Panc1 (cell line): ENCODE results near the gene EHBP1.

Experiments
- POLR2AphosphoS5 ChIP-seq: IDR thresholded peaks from 2 replicates; pipeline ENCODE4 v1.6.1; 2012; ENCODE audit warnings: mild to moderate bottlenecking, low read depth, low read length, moderate library complexity
- SIN3A ChIP-seq: IDR thresholded peaks from 2 replicates; pipeline ENCODE4 v1.6.1; 2012; ENCODE audit warnings: low read depth, mild to moderate bottlenecking, low read length, moderate library complexity, borderline replicate concordance; ENCODE audit not compliant: insufficient read depth
- TF ChIP-seq, protein P1 (sequence below): fragments of 450-650 bp; IDR thresholded peaks from 2 replicates; pipeline ENCODE4 v1.5.1; 2017; ENCODE audit warnings: mild to moderate bottlenecking
- TF ChIP-seq, protein P2 (sequence below), 2 experiments: IDR thresholded peaks; 2 replicates each; pipeline ENCODE4 v1.6.1; 2011 to 2012; ENCODE audit warnings: low read depth in 2 of 2, control low read depth in 1 of 2, low read length in 1 of 2, mild to moderate bottlenecking in 1 of 2, moderate library complexity in 1 of 2; ENCODE audit not compliant: insufficient read depth in 1 of 2

DNA sequence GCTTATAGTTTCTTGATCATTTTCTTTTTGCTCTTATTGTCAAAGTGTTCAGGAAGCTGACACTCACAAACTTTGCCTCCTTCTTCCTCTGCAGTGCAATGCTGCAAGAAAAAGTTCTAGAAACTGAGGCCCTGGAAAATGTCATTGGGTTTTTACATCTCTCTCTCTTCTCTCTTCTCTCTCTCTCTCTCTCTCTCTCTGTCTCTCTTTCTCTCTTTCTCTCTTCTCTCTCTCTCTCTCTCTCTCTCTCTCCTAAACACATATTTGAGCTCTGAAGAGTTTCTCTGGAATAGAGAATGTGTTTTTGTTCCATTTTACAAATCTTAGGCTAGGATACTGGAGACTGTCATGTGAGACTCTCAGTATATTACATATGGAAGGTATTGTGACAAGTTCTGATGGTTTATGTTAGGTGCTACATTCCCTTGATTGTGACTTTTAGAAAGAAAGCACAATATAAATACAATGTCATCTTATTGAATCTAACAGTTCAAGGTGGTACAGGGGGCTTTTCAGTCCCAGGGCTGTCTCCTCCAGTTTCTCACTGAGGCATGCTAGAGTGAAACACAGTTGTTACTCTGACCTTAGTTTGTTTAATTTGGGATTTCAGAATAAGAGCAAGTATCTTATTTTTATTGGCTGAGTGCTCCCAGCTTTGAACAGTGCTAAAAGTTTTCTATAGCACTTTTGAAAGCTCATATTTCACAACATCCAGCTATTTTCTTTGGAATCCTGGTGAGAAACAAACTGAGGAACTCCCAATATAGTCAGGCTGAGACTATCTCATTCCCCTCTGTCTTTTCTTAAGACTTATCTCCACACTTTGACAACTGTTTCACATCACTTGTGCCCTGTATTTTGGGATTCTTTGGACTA, 41.4 kb upstream of the EHBP1 start:
- TF ChIP-seq, protein P1, sequence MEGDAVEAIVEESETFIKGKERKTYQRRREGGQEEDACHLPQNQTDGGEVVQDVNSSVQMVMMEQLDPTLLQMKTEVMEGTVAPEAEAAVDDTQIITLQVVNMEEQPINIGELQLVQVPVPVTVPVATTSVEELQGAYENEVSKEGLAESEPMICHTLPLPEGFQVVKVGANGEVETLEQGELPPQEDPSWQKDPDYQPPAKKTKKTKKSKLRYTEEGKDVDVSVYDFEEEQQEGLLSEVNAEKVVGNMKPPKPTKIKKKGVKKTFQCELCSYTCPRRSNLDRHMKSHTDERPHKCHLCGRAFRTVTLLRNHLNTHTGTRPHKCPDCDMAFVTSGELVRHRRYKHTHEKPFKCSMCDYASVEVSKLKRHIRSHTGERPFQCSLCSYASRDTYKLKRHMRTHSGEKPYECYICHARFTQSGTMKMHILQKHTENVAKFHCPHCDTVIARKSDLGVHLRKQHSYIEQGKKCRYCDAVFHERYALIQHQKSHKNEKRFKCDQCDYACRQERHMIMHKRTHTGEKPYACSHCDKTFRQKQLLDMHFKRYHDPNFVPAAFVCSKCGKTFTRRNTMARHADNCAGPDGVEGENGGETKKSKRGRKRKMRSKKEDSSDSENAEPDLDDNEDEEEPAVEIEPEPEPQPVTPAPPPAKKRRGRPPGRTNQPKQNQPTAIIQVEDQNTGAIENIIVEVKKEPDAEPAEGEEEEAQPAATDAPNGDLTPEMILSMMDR = no peak
- TF ChIP-seq, protein P2, sequence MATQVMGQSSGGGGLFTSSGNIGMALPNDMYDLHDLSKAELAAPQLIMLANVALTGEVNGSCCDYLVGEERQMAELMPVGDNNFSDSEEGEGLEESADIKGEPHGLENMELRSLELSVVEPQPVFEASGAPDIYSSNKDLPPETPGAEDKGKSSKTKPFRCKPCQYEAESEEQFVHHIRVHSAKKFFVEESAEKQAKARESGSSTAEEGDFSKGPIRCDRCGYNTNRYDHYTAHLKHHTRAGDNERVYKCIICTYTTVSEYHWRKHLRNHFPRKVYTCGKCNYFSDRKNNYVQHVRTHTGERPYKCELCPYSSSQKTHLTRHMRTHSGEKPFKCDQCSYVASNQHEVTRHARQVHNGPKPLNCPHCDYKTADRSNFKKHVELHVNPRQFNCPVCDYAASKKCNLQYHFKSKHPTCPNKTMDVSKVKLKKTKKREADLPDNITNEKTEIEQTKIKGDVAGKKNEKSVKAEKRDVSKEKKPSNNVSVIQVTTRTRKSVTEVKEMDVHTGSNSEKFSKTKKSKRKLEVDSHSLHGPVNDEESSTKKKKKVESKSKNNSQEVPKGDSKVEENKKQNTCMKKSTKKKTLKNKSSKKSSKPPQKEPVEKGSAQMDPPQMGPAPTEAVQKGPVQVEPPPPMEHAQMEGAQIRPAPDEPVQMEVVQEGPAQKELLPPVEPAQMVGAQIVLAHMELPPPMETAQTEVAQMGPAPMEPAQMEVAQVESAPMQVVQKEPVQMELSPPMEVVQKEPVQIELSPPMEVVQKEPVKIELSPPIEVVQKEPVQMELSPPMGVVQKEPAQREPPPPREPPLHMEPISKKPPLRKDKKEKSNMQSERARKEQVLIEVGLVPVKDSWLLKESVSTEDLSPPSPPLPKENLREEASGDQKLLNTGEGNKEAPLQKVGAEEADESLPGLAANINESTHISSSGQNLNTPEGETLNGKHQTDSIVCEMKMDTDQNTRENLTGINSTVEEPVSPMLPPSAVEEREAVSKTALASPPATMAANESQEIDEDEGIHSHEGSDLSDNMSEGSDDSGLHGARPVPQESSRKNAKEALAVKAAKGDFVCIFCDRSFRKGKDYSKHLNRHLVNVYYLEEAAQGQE (IDR thresholded peaks at IDR 0.05; ENCODE audit: insufficient read depth in 1 of 2, low read depth in 2 of 2, low read length in 1 of 2) = no peak
- TF ChIP-seq POLR2AphosphoS5 = no peak
- no peak for TF ChIP-seq SIN3A
